Neuronal stem cell (in vitro differentiated cells): ENCODE results near the gene RXFP1.

ENCODE experiments used
- DNase-seq: peaks from one replicate; pipeline ENCODE4 v3.0.0-alpha.2; 2013; ENCODE audit warnings: low spot score
- H2AFZ ChIP-seq: one replicate; pipeline ENCODE4 v1.6.1; 2013; ENCODE audit warnings: mild to moderate bottlenecking, low read length, inconsistent platforms
- H2AK5ac ChIP-seq: 2 replicates; pipeline ENCODE4 v1.6.1; 2013; ENCODE audit warnings: low read depth, mild to moderate bottlenecking, inconsistent platforms, low read length, moderate library complexity, mixed read lengths
- H2BK120ac ChIP-seq: 2 replicates; pipeline ENCODE4 v1.6.1; 2013; ENCODE audit warnings: low read depth, mild to moderate bottlenecking, inconsistent platforms, low read length, moderate library complexity, mixed read lengths
- H2BK12ac ChIP-seq: one replicate; pipeline ENCODE4 v1.6.1; 2013; ENCODE audit warnings: low read length, inconsistent platforms
- H2BK15ac ChIP-seq: 2 replicates; pipeline ENCODE4 v1.6.1; 2013; ENCODE audit warnings: mild to moderate bottlenecking, low read length, inconsistent platforms, mixed read lengths
- H2BK5ac ChIP-seq: one replicate; pipeline ENCODE4 v1.6.1; 2013; ENCODE audit warnings: inconsistent platforms, mild to moderate bottlenecking, low read length, moderate library complexity
- H3K14ac ChIP-seq: one replicate; pipeline ENCODE4 v1.6.1; 2013; ENCODE audit warnings: low read length, inconsistent platforms
- H3K18ac ChIP-seq: 2 replicates; pipeline ENCODE4 v1.6.1; 2013; ENCODE audit warnings: low read length, inconsistent platforms
- H3K23ac ChIP-seq: 2 replicates; pipeline ENCODE4 v1.6.1; 2013; ENCODE audit warnings: low read depth, mild to moderate bottlenecking, mixed read lengths, low read length, inconsistent platforms; ENCODE audit not compliant: poor library complexity
- H3K27ac ChIP-seq: replicated peaks from 3 replicates; pipeline ENCODE4 v1.5.1; 2013; ENCODE audit warnings: low read length, inconsistent platforms
- H3K27me3 ChIP-seq, 3 experiments: 2 replicates each; pipeline ENCODE4 v1.6.1; 2013; ENCODE audit warnings: low read length in 3 of 3, mild to moderate bottlenecking in 2 of 3, inconsistent platforms in 1 of 3, low read depth in 1 of 3, mixed read lengths in 1 of 3, moderate library complexity in 1 of 3; ENCODE audit not compliant: control insufficient read depth in 3 of 3, insufficient read depth in 3 of 3
- H3K36me3 ChIP-seq, 2 donors: replicated peaks in 1 of 2; 2 replicates each; pipeline ENCODE4 v1.6.1; 2013; ENCODE audit warnings: low read length in 2 of 2; ENCODE audit not compliant: control insufficient read depth in 2 of 2, insufficient read depth in 2 of 2
- H3K4ac ChIP-seq: 2 replicates; pipeline ENCODE4 v1.6.1; 2013; ENCODE audit warnings: inconsistent platforms, mild to moderate bottlenecking, low read length, moderate library complexity
- H3K4me1 ChIP-seq, 2 donors: 1 replicate in 1 of 2; 2 replicates in 1 of 2; pipeline ENCODE4 v1.6.1; 2013; ENCODE audit warnings: low read length in 2 of 2, low read depth in 1 of 2; ENCODE audit not compliant: control insufficient read depth in 2 of 2, insufficient read depth in 1 of 2
- H3K4me2 ChIP-seq: one replicate; pipeline ENCODE4 v1.6.1; 2013; ENCODE audit warnings: mild to moderate bottlenecking, low read length, inconsistent platforms; ENCODE audit not compliant: insufficient read depth, poor library complexity, severe bottlenecking
- H3K4me3 ChIP-seq, 2 donors: 2 replicates each; pipeline ENCODE4 v1.5.1; 2013; ENCODE audit warnings: low read length in 2 of 2, mild to moderate bottlenecking in 2 of 2, inconsistent platforms in 1 of 2, moderate library complexity in 1 of 2
- H3K79me1 ChIP-seq: one replicate; pipeline ENCODE4 v1.6.1; 2013; ENCODE audit warnings: low read depth, mild to moderate bottlenecking, inconsistent platforms, low read length, moderate library complexity
- H3K9ac ChIP-seq: one replicate; pipeline ENCODE4 v1.6.1; 2013; ENCODE audit warnings: mild to moderate bottlenecking, low read depth, low read length, inconsistent platforms; ENCODE audit not compliant: poor library complexity
- H3K9me3 ChIP-seq, 2 donors: replicated peaks in 1 of 2; 2 replicates each; pipeline versions ENCODE3 to v1.6.1; 2013; ENCODE audit warnings: low read length in 2 of 2, mild to moderate bottlenecking in 2 of 2, inconsistent platforms in 1 of 2, low read depth in 1 of 2, mixed read lengths in 1 of 2, moderate library complexity in 1 of 2; ENCODE audit not compliant: control insufficient read depth in 2 of 2, insufficient read depth in 1 of 2
- H4K8ac ChIP-seq: one replicate; pipeline ENCODE4 v1.6.1; 2013; ENCODE audit warnings: low read depth, mild to moderate bottlenecking, inconsistent platforms, low read length, moderate library complexity
- H4K91ac ChIP-seq: one replicate; pipeline ENCODE4 v1.6.1; 2013; ENCODE audit warnings: low read length, low read depth, mild to moderate bottlenecking, inconsistent platforms; ENCODE audit not compliant: poor library complexity
- WGBS, 2 donors: extraction: QIAGEN DNeasy Blood & Tissue Kit; methylation state at CpG; one replicate each; pipeline ENCODE4 v1.1.7; 2013; ENCODE audit warnings: missing lambda C conversion rate in 2 of 2, mixed read lengths in 1 of 2; ENCODE audit not compliant: insufficient read length in 2 of 2, insufficient replicate concordance in 1 of 2; ENCODE audit errors: extremely low coverage in 2 of 2; 5-methylcytosine and 5-hydroxymethylcytosine counted together

Gene RXFP1

GRCh38 chr4:158610790-158611189, 89.1 kb downstream of the RXFP1 start:
- Histone ChIP-seq H4K91ac (no peak overlapping the region), H3K9ac (no peak overlapping the region), H2BK15ac (no peak overlapping the region), H3K27ac (no peak overlapping the region), H3K9me3 (no peaks in the 10 kb centered on the region), H2BK120ac (no peak overlapping the region), H3K4me3 (no peak overlapping the region), H3K23ac (no peak overlapping the region), H2AK5ac (no peak overlapping the region), H3K27me3 (peaks cover 0 to 2% (median 0%) of the 10 kb centered on the region in 3 experiments), H3K79me1 (no peaks in the 10 kb centered on the region), H2BK12ac (no peak overlapping the region), H3K4me1 (peaks cover 0 to 2% of the 10 kb centered on the region in 2 donors), H3K4me2 (no peak overlapping the region), H3K4ac (no peak overlapping the region), H3K36me3 (no peaks in the 10 kb centered on the region), H2AFZ (no peak overlapping the region), H3K14ac (no peak overlapping the region), H4K8ac (no peak overlapping the region), H3K18ac (no peak overlapping the region), H2BK5ac (no peak overlapping the region)
- no peak for DNase-seq
- WGBS, 2 donors, result no CpG with 5 or more reads among the region's 1 CpG

- no peak overlapping the region for H4K91ac ChIP-seq
- no peaks in the 10 kb centered on the region for H3K79me1 ChIP-seq
- WGBS, 2 donors, result no CpG with 5 or more reads among the region's 1 CpG
- H3K9ac ChIP-seq, result no peak overlapping the region
- H3K4me1 ChIP-seq, result peaks cover 0 to 2% of the 10 kb centered on the region in 2 donors
- H3K9me3 ChIP-seq, result no peaks in the 10 kb centered on the region
- H2BK15ac ChIP-seq, result no peak overlapping the region
- H3K14ac ChIP-seq, result no peak overlapping the region
- H3K27me3 ChIP-seq, result peaks cover 0 to 2% (median 0%) of the 10 kb centered on the region in 3 experiments
- H3K4ac ChIP-seq, result no peak overlapping the region
- no peak overlapping the region for H2AK5ac ChIP-seq
- H3K4me2 ChIP-seq, result no peak overlapping the region
- no peak overlapping the region for H4K8ac ChIP-seq
- H3K27ac ChIP-seq, result no peak overlapping the region
- H3K4me3 ChIP-seq, result no peak overlapping the region
- H2BK5ac ChIP-seq, result no peak overlapping the region
- no peak overlapping the region for H3K18ac ChIP-seq
- H3K23ac ChIP-seq, result no peak overlapping the region
- no peak overlapping the region for H2AFZ ChIP-seq
- H3K36me3 ChIP-seq, result no peaks in the 10 kb centered on the region
- no peak for DNase-seq
- no peak overlapping the region for H2BK12ac ChIP-seq
- no peak overlapping the region for H2BK120ac ChIP-seq
Observed at GRCh38 chr4:158613046-158613445, 91.4 kb downstream of the RXFP1 start.

GRCh38 chr4:158617956-158618355, 96.3 kb downstream of the RXFP1 start:
- Histone ChIP-seq H2BK15ac (no peak overlapping the region), H3K14ac (no peak overlapping the region), H3K9ac (no peak overlapping the region)

GRCh38 chr4:158621729-158622128, 100.0 kb downstream of the RXFP1 start:
- Histone ChIP-seq H3K23ac (no peak overlapping the region), H3K9ac (no peak overlapping the region), H3K36me3 (no peaks in the 10 kb centered on the region), H3K9me3 (no peaks in the 10 kb centered on the region), H4K91ac (no peak overlapping the region), H2BK5ac (no peak overlapping the region), H3K27ac (no peak overlapping the region), H3K18ac (no peak overlapping the region), H3K14ac (no peak overlapping the region), H3K4ac (no peak overlapping the region), H4K8ac (no peak overlapping the region), H3K27me3 (peaks cover 0 to 6% (median 0%) of the 10 kb centered on the region in 3 experiments), H3K79me1 (no peaks in the 10 kb centered on the region), H2BK12ac (no peak overlapping the region), H3K4me3 (no peak overlapping the region), H2AFZ (no peak overlapping the region), H2BK120ac (no peak overlapping the region), H2BK15ac (no peak overlapping the region), H2AK5ac (no peak overlapping the region), H3K4me2 (no peak overlapping the region), H3K4me1 (no peaks in the 10 kb centered on the region)
- WGBS, 2 donors, result no CpG with 5 or more reads among the region's 4 CpGs
- DNase-seq, result no peak

More at GRCh38 chr4:158617956-158618355, 96.3 kb downstream of the RXFP1 start:
- H3K23ac ChIP-seq, result no peak overlapping the region
- no peak overlapping the region for H4K8ac ChIP-seq
- no peak overlapping the region for H3K18ac ChIP-seq
- H2AK5ac ChIP-seq, result no peak overlapping the region
- no peak for DNase-seq
- H2AFZ ChIP-seq, result no peak overlapping the region
- H3K4me1 ChIP-seq, result no peaks in the 10 kb centered on the region
- H2BK120ac ChIP-seq, result no peak overlapping the region
- H3K4me3 ChIP-seq, result no peak overlapping the region
- H4K91ac ChIP-seq, result no peak overlapping the region
- no peak overlapping the region for H2BK5ac ChIP-seq
- H3K36me3 ChIP-seq, result no peaks in the 10 kb centered on the region
- H3K4me2 ChIP-seq, result no peak overlapping the region
- H3K79me1 ChIP-seq, result no peaks in the 10 kb centered on the region
- no peak overlapping the region for H3K4ac ChIP-seq
- H3K27me3 ChIP-seq, result no peaks in the 10 kb centered on the region
- H2BK12ac ChIP-seq, result no peak overlapping the region
- H3K27ac ChIP-seq, result no peak overlapping the region
- no peaks in the 10 kb centered on the region for H3K9me3 ChIP-seq
